ENCODE measurements around the gene PRPF18.

Gene PRPF18

GRCh38 chr10:13644866-13645265 is 58.1 kb downstream of the PRPF18 start:
- no peak for DNase-seq

GRCh38 chr10:13648425-13648824 is 61.7 kb downstream of the PRPF18 start:
- no peak for DNase-seq

- no peak for DNase-seq
Measured at GRCh38 chr10:13649844-13650520, 63.2 kb downstream of the PRPF18 start.

GRCh38 chr10:13650961-13651360 is 64.2 kb downstream of the PRPF18 start:
- DNase-seq, result no peak

GRCh38 chr10:13651969-13652720 is 65.4 kb downstream of the PRPF18 start:
- no peak for DNase-seq

GRCh38 chr10:13652860-13653259 is 66.1 kb downstream of the PRPF18 start:
- DNase-seq, result no peak

GRCh38 chr10:13654118-13654830 is 67.5 kb downstream of the PRPF18 start:
- no peak for DNase-seq

GRCh38 chr10:13654846-13655245 is 68.1 kb downstream of the PRPF18 start:
- no peak for DNase-seq

- no peak for DNase-seq
Measured at GRCh38 chr10:13656337-13657100, 69.8 kb downstream of the PRPF18 start.

GRCh38 chr10:13657101-13657680 is 70.4 kb downstream of the PRPF18 start:
- no peak for DNase-seq

GRCh38 chr10:13658264-13658663 is 71.5 kb downstream of the PRPF18 start:
- no peak for DNase-seq

GRCh38 chr10:13658871-13659685 is 72.3 kb downstream of the PRPF18 start:
- no peak for DNase-seq

- peak; percentile 1 for DNase-seq
Measured at GRCh38 chr10:13659887-13660550, 73.3 kb downstream of the PRPF18 start.

GRCh38 chr10:13660551-13660920 is 73.8 kb downstream of the PRPF18 start:
- DNase-seq, result no peak

- no peak for DNase-seq
Measured at GRCh38 chr10:13661256-13661655, 74.5 kb downstream of the PRPF18 start.

GRCh38 chr10:13665516-13666262 is 78.9 kb downstream of the PRPF18 start:
- no peak for DNase-seq

GRCh38 chr10:13668126-13668525 is 81.4 kb downstream of the PRPF18 start:
- no peak for DNase-seq

- no peak for DNase-seq
Measured at GRCh38 chr10:13669182-13669855, 82.6 kb downstream of the PRPF18 start.

GRCh38 chr10:13669901-13670300 is 83.1 kb downstream of the PRPF18 start:
- no peak for DNase-seq

- DNase-seq, result no peak
Measured at GRCh38 chr10:13670311-13670710, 83.5 kb downstream of the PRPF18 start.
